ENCODE data around the gene DENND1A.

The DENND1A gene

GRCh38 chr9:123419091-123419490 is 510.8 kb downstream of the DENND1A start:
- DNase-seq (ENCODE audit: low read depth in 3 of 3, low spot score in 1 of 3), result no peak

GRCh38 chr9:123418506-123418905 is 511.4 kb downstream of the DENND1A start:
- DNase-seq (ENCODE audit: low read depth in 3 of 3, low spot score in 1 of 3), result no peak

GRCh38 chr9:123418052-123418430 is 511.9 kb downstream of the DENND1A start:
- no peak for DNase-seq (ENCODE audit: low read depth in 3 of 3, low spot score in 1 of 3)

- DNase-seq (ENCODE audit: low read depth in 3 of 3, low spot score in 1 of 3), result no peak
These were observed 512.5 kb downstream of the DENND1A start for GRCh38 chr9:123417289-123418051.

GRCh38 chr9:123416176-123416575 is 513.8 kb downstream of the DENND1A start:
- no peak for DNase-seq (ENCODE audit: low read depth in 3 of 3, low spot score in 1 of 3)

- DNase-seq (ENCODE audit: low read depth in 3 of 3, low spot score in 1 of 3), result no peak
These were observed 514.7 kb downstream of the DENND1A start for GRCh38 chr9:123414936-123415930.

GRCh38 chr9:123414204-123414603 is 515.7 kb downstream of the DENND1A start:
- DNase-seq (ENCODE audit: low read depth in 3 of 3, low spot score in 1 of 3), result no peak

GRCh38 chr9:123412171-123412820 is 517.6 kb downstream of the DENND1A start:
- no peak for DNase-seq (ENCODE audit: low read depth in 3 of 3, low spot score in 1 of 3)

- DNase-seq (ENCODE audit: low read depth in 3 of 3, low spot score in 1 of 3), result no peak
These were observed 518.3 kb downstream of the DENND1A start for GRCh38 chr9:123411636-123412035.

GRCh38 chr9:123411191-123411590 is 518.7 kb downstream of the DENND1A start:
- no peak for DNase-seq (ENCODE audit: low read depth in 3 of 3, low spot score in 1 of 3)

GRCh38 chr9:123410281-123410910 is 519.5 kb downstream of the DENND1A start:
- DNase-seq (ENCODE audit: low read depth in 3 of 3, low spot score in 1 of 3), result no peak

- no peak for DNase-seq (ENCODE audit: low read depth in 3 of 3, low spot score in 1 of 3)
These were observed 521.3 kb downstream of the DENND1A start for GRCh38 chr9:123408313-123409262.

GRCh38 chr9:123407217-123407851 is 522.6 kb downstream of the DENND1A start:
- DNase-seq (ENCODE audit: low read depth in 3 of 3, low spot score in 1 of 3), result no peak

- DNase-seq (ENCODE audit: low read depth in 3 of 3, low spot score in 1 of 3), result no peak
These were observed 523.2 kb downstream of the DENND1A start for GRCh38 chr9:123406691-123407216.

- DNase-seq (ENCODE audit: low read depth in 3 of 3, low spot score in 1 of 3), result no peak
These were observed 523.9 kb downstream of the DENND1A start for GRCh38 chr9:123406016-123406415.

GRCh38 chr9:123402981-123403509 is 526.9 kb downstream of the DENND1A start:
- no peak for DNase-seq (ENCODE audit: low read depth in 3 of 3, low spot score in 1 of 3)

- no peak for DNase-seq (ENCODE audit: low read depth in 3 of 3, low spot score in 1 of 3)
These were observed 527.9 kb downstream of the DENND1A start for GRCh38 chr9:123401879-123402513.

GRCh38 chr9:123400926-123401503 is 528.9 kb downstream of the DENND1A start:
- DNase-seq (ENCODE audit: low read depth in 3 of 3, low spot score in 1 of 3), result no peak
